HG02885 (cell line): ENCODE measurements around the gene ZNF474.
A peak's percentile ranks its signal among the peaks of the same experiment; 100 is the strongest.

Experiments used
- ATAC-seq: cut with Tn5 transposase; IDR thresholded peaks from one replicate; pipeline ENCODE4 v1.9.1; 2021; ENCODE audit warnings: mild to moderate bottlenecking; ENCODE audit not compliant: unreplicated experiment, poor library complexity

The ZNF474 gene

DNA sequence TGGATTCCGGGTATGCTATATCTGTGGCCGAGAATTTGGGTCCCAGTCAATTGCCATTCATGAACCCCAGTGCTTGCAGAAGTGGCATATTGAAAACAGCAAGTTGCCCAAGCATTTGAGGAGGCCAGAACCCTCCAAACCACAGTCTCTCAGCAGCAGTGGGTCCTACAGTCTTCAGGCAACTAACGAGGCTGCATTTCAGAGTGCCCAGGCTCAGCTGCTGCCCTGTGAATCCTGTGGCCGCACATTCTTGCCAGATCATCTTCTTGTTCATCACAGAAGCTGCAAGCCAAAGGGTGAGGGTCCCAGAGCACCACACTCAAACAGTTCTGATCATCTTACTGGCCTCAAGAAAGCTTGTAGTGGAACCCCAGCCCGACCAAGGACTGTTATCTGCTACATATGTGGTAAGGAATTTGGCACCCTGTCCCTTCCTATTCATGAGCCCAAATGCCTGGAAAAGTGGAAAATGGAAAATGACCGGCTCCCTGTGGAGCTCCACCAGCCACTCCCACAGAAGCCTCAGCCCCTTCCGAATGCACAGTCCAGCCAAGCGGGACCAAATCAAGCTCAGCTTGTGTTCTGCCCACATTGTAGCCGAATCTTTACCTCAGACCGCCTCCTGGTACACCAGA lies 23.0 kb downstream of the ZNF474 start:
- no peak for ATAC-seq

DNA sequence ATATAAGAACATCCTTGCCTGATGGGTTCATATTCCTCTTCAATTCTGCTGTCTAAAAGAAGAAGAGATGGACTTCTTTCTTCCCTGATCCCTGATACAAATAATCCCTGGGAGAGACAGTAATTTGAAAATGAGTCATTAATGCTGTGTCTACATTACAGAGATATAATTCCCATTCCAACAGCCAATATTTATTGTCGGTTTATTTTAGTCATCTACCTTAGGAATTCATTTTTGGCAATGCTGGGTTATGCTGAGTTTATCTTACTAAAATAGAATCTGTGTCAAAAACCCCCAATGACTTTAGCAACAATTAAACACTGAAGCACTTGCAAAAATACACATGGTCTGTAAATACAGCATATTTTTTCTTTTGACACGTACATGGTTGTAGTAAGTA lies 23.9 kb downstream of the ZNF474 start:
- no peak for ATAC-seq

DNA sequence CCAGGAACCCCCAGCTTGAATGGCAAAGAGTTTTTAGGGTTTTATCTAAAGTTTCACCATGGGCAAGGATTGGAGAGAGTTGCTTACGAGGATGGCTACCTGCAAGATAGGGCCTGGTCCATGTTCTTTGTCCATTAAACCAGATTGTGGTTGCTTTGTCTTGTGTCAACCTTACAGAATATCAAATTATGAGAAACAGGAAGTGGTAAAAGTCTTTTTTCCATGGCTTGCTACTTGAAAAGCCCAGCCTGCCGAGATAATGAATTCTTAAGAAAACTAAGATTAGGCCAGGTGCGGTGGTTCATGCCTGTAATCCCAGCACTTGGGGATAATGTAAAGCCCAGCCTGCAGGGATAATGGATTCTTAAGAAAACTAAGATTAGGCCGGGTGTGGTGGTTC lies 24.4 kb downstream of the ZNF474 start:
- no peak for ATAC-seq

DNA sequence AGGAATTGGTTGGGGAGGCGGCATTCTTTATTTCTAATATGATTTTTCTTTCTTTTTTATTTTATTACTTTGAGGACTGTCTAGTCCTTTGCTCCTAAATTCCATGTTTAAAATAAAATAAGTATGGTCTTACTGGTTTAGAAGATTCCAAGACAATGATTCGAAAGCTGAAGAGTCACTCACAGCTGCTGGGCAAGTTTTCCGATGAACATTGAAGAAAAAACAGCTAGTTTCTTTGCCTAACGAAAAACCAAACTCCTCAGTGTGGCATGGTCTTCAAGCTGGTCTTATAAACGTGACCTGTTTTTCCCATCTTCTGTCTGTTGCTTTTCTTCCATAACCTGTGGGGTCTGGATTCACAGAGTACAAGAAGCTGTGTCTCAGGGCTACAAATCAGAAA lies 25.1 kb downstream of the ZNF474 start:
- ATAC-seq: no peak

DNA sequence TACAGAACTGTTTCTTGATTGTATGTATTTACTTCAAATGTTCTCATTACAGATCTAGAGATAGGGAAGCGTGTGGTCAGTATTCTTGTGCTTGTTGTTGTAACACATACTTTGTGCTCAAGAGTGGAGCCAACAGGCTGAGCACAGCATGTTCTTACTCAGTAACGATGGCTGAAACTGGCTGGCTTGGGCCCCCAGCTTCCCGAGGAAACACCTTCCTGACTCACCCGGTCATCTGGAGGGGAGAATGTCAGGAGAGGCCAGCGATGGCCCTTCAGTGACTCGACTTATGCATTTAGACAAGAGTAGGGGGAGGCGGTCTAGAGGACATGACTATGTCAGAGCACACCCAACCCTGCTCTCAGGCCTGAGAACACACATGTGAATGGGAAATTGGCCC lies 25.6 kb downstream of the ZNF474 start:
- no peak for ATAC-seq

DNA sequence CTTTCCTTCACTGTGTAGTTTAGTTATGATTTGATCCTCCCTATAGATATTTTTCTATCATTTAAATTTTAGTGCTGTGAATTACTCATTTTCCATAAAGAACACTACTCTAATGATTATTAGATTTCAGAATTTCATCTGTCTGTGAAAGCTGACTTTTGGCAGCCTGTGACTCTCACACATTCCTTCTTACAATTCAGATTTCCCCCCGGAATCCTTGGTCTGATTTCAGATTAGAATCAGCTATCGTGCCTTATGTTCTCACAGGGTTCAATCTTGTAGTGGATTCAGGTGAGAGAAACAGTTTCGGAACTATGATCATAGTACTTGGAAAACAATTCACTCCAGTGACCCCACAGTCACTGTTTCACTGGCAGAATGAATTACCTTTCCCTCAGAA lies 26.2 kb downstream of the ZNF474 start:
- no peak for ATAC-seq

DNA sequence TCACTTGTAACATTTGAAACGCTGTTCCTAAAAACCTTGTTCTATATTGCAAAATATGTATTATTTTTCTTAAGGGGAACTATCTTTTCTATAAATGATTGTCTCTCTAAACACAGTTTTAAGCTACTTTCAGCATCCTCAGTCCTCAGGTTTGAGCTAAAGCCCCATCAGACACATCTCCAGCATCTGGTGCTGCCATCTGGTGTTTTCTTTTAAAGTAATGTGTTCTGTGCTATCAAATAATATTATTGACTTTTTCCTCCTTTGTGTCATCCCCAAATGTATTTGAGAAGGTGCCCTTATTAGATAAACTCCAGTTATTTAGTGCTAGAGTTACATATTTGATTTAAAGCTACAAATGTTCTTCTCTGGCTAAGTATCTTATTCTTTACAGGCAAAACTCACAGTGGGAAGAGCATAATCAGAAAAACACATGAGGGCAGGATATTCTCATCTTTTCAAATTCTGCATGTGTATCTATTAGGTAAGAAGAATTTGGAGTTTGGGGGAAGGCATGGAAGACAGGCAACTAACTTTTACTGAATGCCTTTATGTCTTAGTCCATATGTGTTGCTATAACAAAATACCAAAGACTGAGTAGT lies 27.5 kb downstream of the ZNF474 start:
- ATAC-seq: peak; percentile 49

DNA sequence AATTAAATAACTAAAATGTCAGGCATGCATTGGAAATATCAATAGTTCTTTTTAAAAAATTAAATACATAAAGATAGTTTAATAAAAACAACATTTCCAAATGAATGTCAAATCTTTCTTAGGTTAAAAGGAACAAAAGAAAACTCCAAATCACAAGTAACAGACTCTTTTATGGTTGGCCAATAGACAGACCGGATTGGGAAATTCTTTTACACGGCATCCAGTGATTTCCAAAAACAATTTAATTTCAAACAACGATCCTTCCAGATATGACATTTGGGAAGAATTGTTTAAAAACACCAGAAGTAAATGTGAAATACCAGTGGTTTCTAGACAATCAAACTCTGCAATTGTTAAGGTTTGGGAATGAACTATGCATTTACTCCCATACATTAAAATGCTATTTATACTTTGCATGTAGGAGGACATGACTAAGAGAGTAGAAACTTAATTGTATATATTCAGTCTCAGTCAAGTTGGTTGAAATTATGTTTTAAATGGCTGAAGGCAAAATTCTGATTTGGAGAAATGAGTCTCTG lies 32.8 kb downstream of the ZNF474 start:
- ATAC-seq: no peak

DNA sequence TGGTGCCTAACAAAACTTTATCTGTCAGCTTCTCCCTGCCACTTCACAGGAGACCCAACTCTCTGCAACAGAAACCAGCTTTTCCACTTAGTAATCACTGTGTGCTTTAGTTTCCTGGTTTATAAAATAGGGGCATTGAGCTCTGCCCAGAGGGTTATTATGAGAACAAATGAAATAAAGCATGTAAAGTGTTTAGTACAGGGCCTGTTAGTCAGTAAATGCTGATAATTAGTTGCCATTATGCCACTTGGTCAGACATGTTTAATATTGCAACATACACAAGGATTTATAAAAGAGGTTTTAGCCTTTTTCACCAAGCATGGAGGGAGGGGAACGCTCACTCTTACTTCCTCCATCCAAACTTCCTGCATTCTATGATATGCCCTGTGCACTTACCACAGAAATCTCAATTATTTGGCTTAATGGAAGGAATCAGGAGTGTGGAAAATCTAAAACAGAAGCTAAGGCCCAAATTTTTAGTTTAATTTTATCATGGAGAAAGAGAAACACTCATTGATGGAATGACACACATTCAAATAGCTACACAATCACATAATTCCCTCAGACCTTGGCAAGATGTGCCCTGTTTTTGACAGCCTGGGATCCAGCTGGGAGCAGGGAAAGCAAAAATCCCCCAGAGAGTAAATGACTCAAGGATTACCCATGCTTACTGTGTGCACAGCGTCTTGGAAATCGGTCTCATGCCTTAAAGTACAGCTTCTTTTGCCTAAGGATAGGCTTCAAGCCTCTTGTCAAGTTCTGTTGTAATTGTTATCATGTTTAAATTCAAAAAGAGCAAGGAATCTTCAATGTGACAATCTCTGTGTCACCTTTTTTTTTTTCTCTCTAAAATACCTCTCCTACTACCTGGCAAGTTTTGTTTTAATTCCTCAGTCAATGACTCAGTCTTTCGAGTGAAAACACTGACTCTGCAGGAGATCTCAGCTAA lies 34.0 kb downstream of the ZNF474 start:
- ATAC-seq: no peak

DNA sequence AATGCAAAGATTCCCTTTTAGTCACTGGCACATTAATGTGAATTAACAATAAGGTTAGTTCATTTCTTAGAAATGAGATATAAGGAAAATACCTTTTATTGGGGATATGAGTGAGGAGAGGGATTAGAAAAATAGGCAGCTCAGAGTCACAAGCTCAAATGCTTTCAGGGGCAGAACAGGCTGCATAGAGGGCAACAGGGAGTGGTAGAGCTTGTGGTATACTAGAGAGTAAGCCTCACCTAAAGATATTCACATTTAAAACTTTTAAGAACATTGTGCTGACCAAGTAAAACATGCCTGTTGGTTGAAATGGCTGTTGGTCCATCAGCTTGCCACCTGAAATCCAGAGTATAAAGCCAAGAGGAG lies 34.7 kb downstream of the ZNF474 start:
- ATAC-seq: no peak

DNA sequence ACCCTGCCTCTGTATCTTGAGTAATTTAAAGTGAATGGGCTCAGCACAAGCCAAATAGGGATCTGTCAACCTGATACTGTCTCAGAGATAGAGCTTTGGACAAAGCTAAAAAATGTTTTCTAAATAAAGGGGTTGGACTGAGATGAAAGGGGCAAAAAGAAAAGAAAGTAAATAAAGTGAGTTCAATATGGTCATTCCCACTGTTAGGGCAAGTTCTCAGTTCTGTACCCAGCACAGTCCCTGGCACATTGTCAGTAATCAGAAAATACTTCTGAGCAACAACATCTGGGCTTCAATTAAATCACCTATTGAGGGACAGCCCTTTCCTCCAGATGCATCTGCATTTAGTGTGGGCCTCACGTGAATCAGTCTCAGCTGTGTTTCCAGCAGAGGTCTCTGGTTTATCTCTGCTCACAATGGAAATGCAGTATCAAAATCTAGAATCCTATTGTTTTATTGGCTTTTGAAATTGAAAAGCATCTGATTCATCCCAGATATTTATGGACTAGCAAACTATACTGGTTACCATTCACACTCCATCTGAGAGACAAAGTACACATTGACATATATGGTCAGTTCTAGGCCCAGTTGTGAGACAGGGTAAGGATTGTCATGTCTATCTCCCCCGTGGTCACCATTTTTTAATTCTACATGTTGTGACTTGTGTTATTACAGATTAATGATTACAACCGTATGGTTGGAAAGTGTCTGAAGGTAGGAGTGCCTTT lies 35.6 kb downstream of the ZNF474 start:
- ATAC-seq: no peak

DNA sequence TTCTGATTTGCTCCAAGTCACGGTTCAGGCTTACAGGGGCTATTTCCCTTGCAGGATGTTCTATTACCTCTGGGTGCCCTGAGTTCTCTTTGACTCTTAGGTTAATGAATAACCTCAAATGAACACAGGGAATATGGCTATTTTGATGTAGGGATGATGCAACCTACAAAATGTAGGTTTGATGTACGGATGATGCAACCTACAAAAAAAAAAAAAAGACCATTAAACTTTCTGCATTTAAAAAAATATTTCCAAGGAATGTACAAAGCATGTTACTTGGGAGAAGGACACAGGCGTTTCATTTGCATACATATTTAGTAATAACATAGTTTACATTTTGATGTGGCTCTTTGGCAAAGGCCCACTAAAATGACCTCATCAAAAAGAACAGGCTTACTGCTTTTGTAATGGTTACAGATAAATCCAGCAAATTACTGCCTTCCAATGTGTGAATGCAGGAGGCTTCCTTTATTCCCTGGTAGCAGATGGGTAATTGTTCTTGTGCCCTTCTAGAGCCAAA lies 36.3 kb downstream of the ZNF474 start:
- ATAC-seq: no peak

DNA sequence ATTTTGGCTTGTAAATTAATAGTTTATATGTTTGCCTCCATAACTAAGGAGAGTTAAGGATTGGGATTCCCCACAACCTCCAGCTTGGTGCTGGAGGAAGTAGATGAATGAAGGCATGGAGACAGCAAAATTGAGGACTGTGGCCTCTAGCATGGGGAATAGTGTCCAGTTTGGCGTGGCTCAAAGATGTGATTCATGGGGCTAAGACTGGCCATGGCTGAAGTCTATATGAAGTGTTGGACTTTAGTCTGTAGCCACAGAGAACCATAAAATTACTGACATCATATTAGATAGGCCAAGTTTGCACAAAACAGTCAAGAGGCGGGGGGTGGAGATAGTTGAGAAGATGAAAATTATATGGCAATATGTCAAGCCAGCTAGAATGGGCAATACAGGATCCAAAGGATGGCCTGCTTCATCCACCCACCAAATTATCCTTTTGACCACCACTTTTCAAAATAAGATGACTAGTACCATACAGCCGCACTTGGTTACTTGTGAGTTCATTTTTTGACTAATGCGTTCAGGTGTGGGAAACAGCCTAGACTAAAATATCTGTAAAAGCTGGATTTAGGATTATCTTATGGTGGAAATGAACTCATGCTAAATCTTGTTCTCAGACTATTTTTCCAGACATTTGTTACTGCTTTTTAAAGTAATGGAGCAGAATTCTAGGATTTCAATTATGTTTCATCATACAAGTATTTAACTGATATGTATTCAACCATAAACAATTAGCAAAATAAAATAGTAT lies 40.2 kb downstream of the ZNF474 start:
- ATAC-seq: no peak

DNA sequence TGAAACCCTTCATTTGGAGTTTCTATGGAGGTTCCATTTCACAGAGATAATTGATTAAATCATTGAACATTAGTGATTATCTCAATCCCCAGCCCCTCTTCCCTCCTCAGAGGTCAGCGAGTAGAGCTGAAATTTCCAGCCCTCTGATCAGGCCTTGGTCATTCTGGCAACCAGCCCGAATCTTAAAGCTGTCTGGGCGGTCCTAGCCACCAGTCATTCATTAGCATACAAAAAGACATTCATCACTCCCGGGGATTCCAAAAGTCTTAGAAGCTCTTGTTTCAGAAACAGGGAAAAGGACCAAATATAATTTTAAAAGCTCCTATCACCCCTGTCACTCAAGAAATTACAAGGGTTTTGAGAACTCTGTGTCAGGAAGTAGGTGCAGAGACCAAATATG lies 41.3 kb downstream of the ZNF474 start:
- ATAC-seq: no peak

DNA sequence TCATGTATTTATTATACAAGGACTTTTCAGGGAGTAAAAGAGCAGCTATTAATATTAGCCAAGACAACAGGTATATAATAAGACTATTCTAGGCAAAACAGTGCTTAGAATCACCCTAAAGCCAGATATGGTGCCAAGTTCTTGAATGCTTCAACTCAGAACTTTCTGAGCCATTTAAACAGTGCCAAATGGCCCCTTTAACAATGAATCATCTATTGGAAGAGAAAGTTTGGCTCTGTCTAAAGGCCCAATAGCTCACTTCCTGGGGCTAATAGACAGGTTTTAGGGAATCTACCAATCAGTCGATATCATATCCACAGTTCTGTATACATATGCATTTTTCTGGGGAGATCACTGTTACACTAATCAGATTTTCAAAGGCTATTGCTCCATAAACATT lies 42.9 kb downstream of the ZNF474 start:
- no peak for ATAC-seq

DNA sequence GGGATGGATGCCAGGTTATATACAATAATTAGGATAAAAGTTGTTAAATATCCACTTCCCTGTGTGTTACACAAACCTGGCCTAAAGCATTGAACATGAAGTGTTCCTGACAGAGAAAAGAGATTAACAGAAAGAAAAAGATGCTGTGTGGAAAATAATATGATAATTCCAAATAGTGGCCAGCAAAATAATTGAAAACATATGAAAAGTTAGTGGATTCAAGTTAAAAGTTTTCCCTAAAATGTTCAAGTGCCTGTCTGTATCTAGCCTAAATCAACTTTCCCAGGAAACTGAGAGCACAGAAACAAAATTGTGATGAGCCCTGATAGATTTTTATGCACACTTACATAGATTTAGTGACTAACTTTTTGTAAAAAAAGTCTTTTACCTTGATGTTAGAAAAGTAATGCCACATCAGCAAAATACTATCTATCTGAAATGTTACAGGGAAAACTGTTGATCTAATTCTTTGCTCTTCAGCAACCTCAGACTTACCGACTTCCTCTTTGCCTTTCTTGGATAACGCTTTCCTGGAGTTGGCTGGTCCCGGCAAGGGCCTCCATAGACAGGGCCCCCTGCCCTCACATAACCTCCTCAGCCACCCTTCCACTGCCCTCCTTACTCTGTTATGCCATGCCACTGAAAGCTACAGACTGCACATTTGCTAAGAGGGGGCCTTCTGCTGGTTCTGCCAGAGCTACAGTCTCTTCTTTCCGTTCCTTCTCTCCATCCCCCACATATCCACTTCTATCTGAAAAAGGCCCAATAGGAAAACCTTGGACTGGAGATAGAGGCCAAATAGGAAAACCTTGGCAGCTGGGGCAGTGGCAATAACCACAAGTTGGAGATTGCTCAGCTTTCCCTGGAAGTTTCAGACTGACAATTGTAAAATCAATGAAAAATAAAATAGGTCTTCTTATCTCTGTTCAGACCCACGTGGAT lies 44.4 kb downstream of the ZNF474 start:
- ATAC-seq: no peak

DNA sequence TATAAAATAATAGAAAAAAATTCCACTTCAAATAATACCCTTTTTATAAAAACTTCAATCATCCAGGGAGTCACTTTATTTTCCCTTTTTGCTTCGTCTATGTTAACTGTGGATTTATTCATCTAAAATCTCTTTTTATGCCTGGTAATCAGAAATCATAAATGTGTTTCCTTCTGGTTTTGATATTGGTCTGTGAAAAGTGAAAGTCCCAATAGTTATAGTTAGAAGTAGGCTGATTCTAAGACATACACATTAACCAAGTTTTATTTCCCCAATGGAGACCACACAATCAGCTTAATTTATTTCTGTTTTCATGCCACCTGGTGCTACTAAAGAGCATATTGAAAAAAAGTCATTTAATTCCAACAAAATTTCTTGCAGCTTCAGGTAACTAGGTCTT lies 45.7 kb downstream of the ZNF474 start:
- no peak for ATAC-seq

DNA sequence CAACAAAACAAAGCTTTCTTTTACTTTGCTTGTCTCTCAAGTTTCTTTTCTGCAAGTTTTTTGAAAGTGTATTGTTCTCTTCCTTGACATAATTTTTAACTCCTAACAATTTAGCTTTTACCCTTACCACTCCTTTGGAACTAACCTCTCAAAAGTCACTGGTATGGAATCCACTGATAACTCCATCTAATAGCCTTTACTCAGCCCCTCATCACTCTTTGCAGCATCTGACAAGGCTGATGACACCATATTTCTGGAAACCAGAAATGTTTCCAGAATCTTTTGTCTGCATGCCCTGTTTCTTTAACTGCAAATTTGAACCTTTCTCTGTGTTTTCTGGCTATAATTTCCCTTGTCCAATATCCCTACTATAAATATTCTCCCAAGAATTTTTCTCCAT lies 46.5 kb downstream of the ZNF474 start:
- no peak for ATAC-seq

DNA sequence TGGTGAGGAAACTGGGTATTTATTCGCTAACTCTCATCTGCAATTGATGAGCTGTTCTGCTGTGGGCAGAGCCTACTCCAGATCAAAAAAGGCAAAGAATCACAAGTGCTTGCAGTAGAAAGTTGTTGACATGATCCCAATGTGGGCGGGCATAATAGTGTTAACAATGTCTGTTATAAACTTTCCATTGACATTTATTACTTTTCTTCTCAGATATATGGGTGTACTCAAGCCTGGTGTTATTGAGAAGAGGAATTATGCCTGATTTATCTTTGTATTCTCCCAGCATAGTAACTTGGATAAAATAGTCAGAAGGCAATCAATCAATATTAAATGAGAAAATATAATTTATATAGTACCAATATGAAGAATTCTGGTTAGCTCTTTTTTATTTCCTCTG lies 47.8 kb downstream of the ZNF474 start:
- ATAC-seq: no peak
